Astrocyte (in vitro differentiated cells and primary cell): ENCODE data around the gene BMP7. TPM values are rescaled to one million over a fixed set of nuclear protein-coding genes. Genes with fewer than 3 reads are reported as not detected.

Experiments used
- DNase-seq: peaks from one replicate; pipeline ENCODE4 v3.0.0-alpha.2; 2010; ENCODE audit warnings: low read depth
- FAIRE-seq: peaks from 2 replicates; lab custom pipeline; 2011; peaks lifted over from hg19 to GRCh38; lab: Jason Lieb, UNC
- H2AFZ ChIP-seq: 2 replicates; pipeline ENCODE4 v1.6.0; 2012; ENCODE audit warnings: low read depth, low read length, inconsistent platforms
- H3K27ac ChIP-seq: 2 replicates; pipeline ENCODE4 v1.5.1; 2011; ENCODE audit warnings: low read depth, low read length, inconsistent platforms
- H3K27me3 ChIP-seq: 2 replicates; pipeline ENCODE4 v1.6.0; 2011; ENCODE audit warnings: low read length, inconsistent platforms; ENCODE audit not compliant: insufficient read depth
- H3K36me3 ChIP-seq: 2 replicates; pipeline ENCODE4 v1.5.1; 2011; ENCODE audit warnings: low read length, inconsistent platforms; ENCODE audit not compliant: insufficient read depth
- H3K4me1 ChIP-seq: 2 replicates; pipeline ENCODE4 v1.5.1; 2011; ENCODE audit warnings: low read length, inconsistent platforms; ENCODE audit not compliant: insufficient read depth
- H3K4me2 ChIP-seq: 2 replicates; pipeline ENCODE4 v1.6.0; 2012; ENCODE audit warnings: low read length, inconsistent platforms
- H3K4me3 ChIP-seq: 2 replicates; pipeline ENCODE4 v1.5.1; 2011; ENCODE audit warnings: low read depth, mild to moderate bottlenecking, low read length, inconsistent platforms; ENCODE audit not compliant: insufficient read depth
- H3K79me2 ChIP-seq: 2 replicates; pipeline ENCODE4 v1.6.0; 2012; ENCODE audit warnings: mild to moderate bottlenecking, low read length, inconsistent platforms; ENCODE audit not compliant: insufficient read depth
- H3K9ac ChIP-seq: 2 replicates; pipeline ENCODE4 v1.6.0; 2012; ENCODE audit warnings: mild to moderate bottlenecking, low read length, inconsistent platforms
- H3K9me3 ChIP-seq: 2 replicates; pipeline ENCODE4 v1.5.1; 2012; ENCODE audit warnings: low read depth, mild to moderate bottlenecking, low read length, inconsistent platforms; ENCODE audit not compliant: insufficient read depth
- H4K20me1 ChIP-seq: 2 replicates; pipeline ENCODE4 v1.6.0; 2012; ENCODE audit warnings: low read length, inconsistent platforms; ENCODE audit not compliant: insufficient read depth
- H3K27ac Mint-ChIP-seq: one replicate; pipeline ENCODE4 v1.8.0; 2021; ENCODE audit warnings: mild to moderate bottlenecking, mixed read lengths; ENCODE audit not compliant: unreplicated experiment
- H3K27me3 Mint-ChIP-seq: one replicate; pipeline ENCODE4 v1.8.0; 2021; ENCODE audit warnings: low read depth, mixed read lengths; ENCODE audit not compliant: unreplicated experiment
- H3K36me3 Mint-ChIP-seq: one replicate; pipeline ENCODE4 v1.8.0; 2021; ENCODE audit warnings: low read depth, mixed read lengths; ENCODE audit not compliant: unreplicated experiment
- H3K4me1 Mint-ChIP-seq: one replicate; pipeline ENCODE4 v1.8.0; 2021; ENCODE audit warnings: low read depth, mixed read lengths; ENCODE audit not compliant: unreplicated experiment
- H3K4me3 Mint-ChIP-seq: one replicate; pipeline ENCODE4 v1.8.0; 2021; ENCODE audit warnings: mild to moderate bottlenecking, moderate library complexity, mixed read lengths; ENCODE audit not compliant: unreplicated experiment
- H3K9me3 Mint-ChIP-seq: one replicate; pipeline ENCODE4 v1.8.0; 2021; ENCODE audit warnings: mild to moderate bottlenecking, mixed read lengths; ENCODE audit not compliant: unreplicated experiment
- EZH2 ChIP-seq: IDR thresholded peaks from 2 replicates; pipeline ENCODE4 v1.6.1; 2012; ENCODE audit warnings: mild to moderate bottlenecking, low read length, inconsistent platforms; ENCODE audit not compliant: insufficient read depth
- total RNA-seq: library from RNA; stranded (reverse); gene quantifications from 2 replicates; pipeline ENCODE4 v1.2.1, GENCODE V29; 2021
- TF ChIP-seq, protein P1 (sequence below): IDR thresholded peaks from 2 replicates; pipeline ENCODE4 v1.5.1; 2011; ENCODE audit warnings: low read depth, mild to moderate bottlenecking, inconsistent platforms, low read length, moderate library complexity; ENCODE audit not compliant: insufficient read depth

The BMP7 gene
- total RNA-seq, 1 donor from 2014 or later: 15.3 TPM

DNA sequence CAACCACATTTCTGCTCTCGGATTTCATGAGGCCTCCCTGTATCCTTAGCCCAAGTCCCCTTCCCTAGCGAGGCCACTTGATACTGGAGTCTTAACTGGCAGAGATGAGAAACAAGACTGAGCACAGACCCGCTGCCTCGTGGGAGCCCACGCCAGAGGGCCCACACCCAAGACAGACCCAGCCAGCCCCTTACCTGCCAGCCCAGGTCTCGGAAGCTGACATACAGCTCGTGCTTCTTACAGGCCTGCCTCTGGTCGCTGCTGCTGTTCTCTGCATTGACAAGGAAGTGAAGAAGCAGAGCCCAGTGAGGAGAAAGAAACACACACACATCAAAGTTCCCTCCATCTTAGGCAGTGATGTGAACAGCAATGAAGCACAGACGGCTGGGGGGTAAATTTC lies 91.7 kb downstream of the BMP7 start:
- no peak overlapping the region for H3K4me3 Mint-ChIP-seq
- no peak for DNase-seq
- Histone ChIP-seq H3K9ac (no peak overlapping the region), H3K36me3 (no peaks in the 10 kb centered on the region), H4K20me1 (no peaks in the 10 kb centered on the region), H2AFZ (no peak overlapping the region), H3K9me3 (no peaks in the 10 kb centered on the region), H3K4me1 (no peaks in the 10 kb centered on the region), H3K27ac (no peak overlapping the region), H3K79me2 (no peaks in the 10 kb centered on the region), H3K27me3 (no peaks in the 10 kb centered on the region), H3K4me2 (no peak overlapping the region), H3K4me3 (no peak overlapping the region)
- peaks cover 10% of the 10 kb centered on the region for H3K4me1 Mint-ChIP-seq
- peaks cover 19% of the 10 kb centered on the region for H3K27me3 Mint-ChIP-seq
- H3K27ac Mint-ChIP-seq: no peak overlapping the region
- H3K36me3 Mint-ChIP-seq: peaks cover 17% of the 10 kb centered on the region
- FAIRE-seq: no peak
- H3K9me3 Mint-ChIP-seq: no peaks in the 10 kb centered on the region
- no peak for TF ChIP-seq EZH2
- TF ChIP-seq, protein P1, sequence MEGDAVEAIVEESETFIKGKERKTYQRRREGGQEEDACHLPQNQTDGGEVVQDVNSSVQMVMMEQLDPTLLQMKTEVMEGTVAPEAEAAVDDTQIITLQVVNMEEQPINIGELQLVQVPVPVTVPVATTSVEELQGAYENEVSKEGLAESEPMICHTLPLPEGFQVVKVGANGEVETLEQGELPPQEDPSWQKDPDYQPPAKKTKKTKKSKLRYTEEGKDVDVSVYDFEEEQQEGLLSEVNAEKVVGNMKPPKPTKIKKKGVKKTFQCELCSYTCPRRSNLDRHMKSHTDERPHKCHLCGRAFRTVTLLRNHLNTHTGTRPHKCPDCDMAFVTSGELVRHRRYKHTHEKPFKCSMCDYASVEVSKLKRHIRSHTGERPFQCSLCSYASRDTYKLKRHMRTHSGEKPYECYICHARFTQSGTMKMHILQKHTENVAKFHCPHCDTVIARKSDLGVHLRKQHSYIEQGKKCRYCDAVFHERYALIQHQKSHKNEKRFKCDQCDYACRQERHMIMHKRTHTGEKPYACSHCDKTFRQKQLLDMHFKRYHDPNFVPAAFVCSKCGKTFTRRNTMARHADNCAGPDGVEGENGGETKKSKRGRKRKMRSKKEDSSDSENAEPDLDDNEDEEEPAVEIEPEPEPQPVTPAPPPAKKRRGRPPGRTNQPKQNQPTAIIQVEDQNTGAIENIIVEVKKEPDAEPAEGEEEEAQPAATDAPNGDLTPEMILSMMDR: no peak

DNA sequence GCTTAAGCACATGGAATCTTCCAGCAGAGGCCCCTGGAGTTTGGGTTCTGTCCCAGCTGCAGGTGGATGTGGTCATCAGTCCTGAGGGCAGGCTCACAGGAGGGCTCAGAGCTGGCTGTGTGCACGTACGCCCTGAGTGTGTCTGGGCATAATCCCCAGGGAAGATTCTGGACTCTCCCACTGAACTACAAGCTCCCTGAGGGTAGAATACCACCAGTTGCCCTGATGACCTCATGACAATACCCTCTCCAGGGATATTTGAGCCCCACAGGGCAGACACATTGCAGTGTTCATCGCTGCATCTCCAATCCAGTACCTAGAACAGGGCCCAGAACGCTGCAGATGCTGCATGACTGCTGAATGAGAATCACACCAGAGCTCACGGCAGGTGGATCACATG lies 92.5 kb downstream of the BMP7 start:
- Histone ChIP-seq H4K20me1 (no peaks in the 10 kb centered on the region), H3K9me3 (no peaks in the 10 kb centered on the region), H3K4me1 (no peaks in the 10 kb centered on the region), H3K27me3 (no peaks in the 10 kb centered on the region), H3K79me2 (no peaks in the 10 kb centered on the region), H3K4me2 (no peak overlapping the region), H2AFZ (no peak overlapping the region), H3K27ac (no peak overlapping the region), H3K4me3 (no peak overlapping the region), H3K9ac (no peak overlapping the region), H3K36me3 (no peaks in the 10 kb centered on the region)
- Mint-ChIP-seq H3K9me3 (no peaks in the 10 kb centered on the region), H3K27me3 (peaks cover 19% of the 10 kb centered on the region), H3K4me1 (peaks cover 10% of the 10 kb centered on the region), H3K27ac (no peak overlapping the region), H3K36me3 (peaks cover 17% of the 10 kb centered on the region), H3K4me3 (no peak overlapping the region)
- DNase-seq: no peak
- TF ChIP-seq EZH2: no peak
- TF ChIP-seq, protein P1: no peak
- no peak for FAIRE-seq

DNA sequence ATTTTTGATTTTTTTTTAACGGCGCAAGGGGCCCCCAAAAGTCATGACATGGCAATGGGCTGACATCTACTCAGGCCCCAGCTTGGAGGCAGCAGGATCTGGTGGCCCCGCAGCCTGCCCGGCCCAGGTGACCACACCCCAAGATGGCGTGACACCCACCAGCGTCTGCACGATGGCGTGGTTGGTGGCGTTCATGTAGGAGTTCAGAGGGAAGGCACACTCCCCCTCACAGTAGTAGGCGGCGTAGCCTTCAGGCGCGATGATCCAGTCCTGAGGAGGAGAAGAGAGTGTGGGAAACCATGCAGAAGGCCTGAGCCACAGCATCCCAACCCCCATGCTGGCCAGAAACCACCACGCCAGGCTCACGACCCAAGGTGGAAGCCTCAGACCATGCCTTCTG lies 93.4 kb downstream of the BMP7 start:
- no peak overlapping the region for H3K27ac Mint-ChIP-seq
- no peak overlapping the region for H3K27ac ChIP-seq
- no peaks in the 10 kb centered on the region for H3K27me3 ChIP-seq
- H3K36me3 Mint-ChIP-seq: peaks cover 16% of the 10 kb centered on the region
- H3K4me3 Mint-ChIP-seq: no peak overlapping the region
- H4K20me1 ChIP-seq: no peaks in the 10 kb centered on the region
- no peak for DNase-seq
- H3K9me3 Mint-ChIP-seq: no peaks in the 10 kb centered on the region
- no peak overlapping the region for H3K4me2 ChIP-seq
- H3K36me3 ChIP-seq: no peaks in the 10 kb centered on the region
- TF ChIP-seq EZH2: no peak
- TF ChIP-seq, protein P1: no peak
- no peak overlapping the region for H2AFZ ChIP-seq
- H3K9ac ChIP-seq: no peak overlapping the region
- H3K9me3 ChIP-seq: no peaks in the 10 kb centered on the region
- H3K79me2 ChIP-seq: no peaks in the 10 kb centered on the region
- H3K27me3 Mint-ChIP-seq: peaks cover 19% of the 10 kb centered on the region
- no peak for FAIRE-seq
- H3K4me1 Mint-ChIP-seq: peaks cover 13% of the 10 kb centered on the region
- no peak overlapping the region for H3K4me3 ChIP-seq
- no peaks in the 10 kb centered on the region for H3K4me1 ChIP-seq
